Upper lobe of right lung (tissue), 1 donor: Measurements from ENCODE around the gene CSE1L. TPM values are rescaled to one million over a fixed set of nuclear protein-coding genes. Genes with fewer than 3 reads are reported as not detected.

Source experiments
- ATAC-seq: fragments of 200-7000 bp; cut with Tn5 transposase; one replicate; pipeline ENCODE4 v1.9.1; 2020; ENCODE audit warnings: mild to moderate bottlenecking, moderate library complexity
- DNase-seq: peaks from one replicate; pipeline ENCODE4 v3.0.0-alpha.2; 2020
- H3K27ac ChIP-seq: fragments of 200-600 bp; one replicate; pipeline ENCODE4 v1.8.0; 2022
- H3K27me3 ChIP-seq: fragments of 200-600 bp; one replicate; pipeline ENCODE4 v1.8.0; 2022; ENCODE audit warnings: mild to moderate bottlenecking
- H3K36me3 ChIP-seq: fragments of 200-600 bp; one replicate; pipeline ENCODE4 v1.8.0; 2022
- H3K4me1 ChIP-seq: fragments of 200-600 bp; one replicate; pipeline ENCODE4 v1.8.0; 2022
- H3K4me3 ChIP-seq: fragments of 200-600 bp; one replicate; pipeline ENCODE4 v1.8.0; 2022; ENCODE audit warnings: mild to moderate bottlenecking
- H3K9me3 ChIP-seq: fragments of 200-600 bp; one replicate; pipeline ENCODE4 v1.8.0; 2022
- CTCF ChIP-seq: fragments of 200-600 bp; IDR thresholded peaks from one replicate; pipeline ENCODE4 v1.8.0; 2022; ENCODE audit warnings: antibody characterized with exemption
- intact Hi-C: fragments of 100-400 bp; cut with DNase I; formaldehyde crosslinking; loops from one replicate; pipeline ENCODE4 v1.11.0; 2022
- total RNA-seq: library from RNA; stranded (reverse); fragmentation: NEBNext Ultra II Directional; extraction: Animal tissue kit (Norgen Biotek cat#: 25700); gene quantifications from one replicate; pipeline ENCODE4 v1.2.1, GENCODE V29; 2021
- donor health status: DM: no; HTN: yes; CAD: no; lungs with severe emphysema.

CSE1L gene
- total RNA-seq, 1 donor from 2014 or later, result 37.8 TPM

GRCh38 chr20:49034070-49034732, 11.9 kb upstream of the CSE1L start:
- intact Hi-C loops, result no loop called here
- Histone ChIP-seq H3K9me3 (no peaks in the 10 kb centered on the region), H3K4me1 (peaks cover 4% of the 10 kb centered on the region), H3K4me3 (no peak overlapping the region), H3K27ac (no peak overlapping the region), H3K36me3 (peaks cover 56% of the 10 kb centered on the region), H3K27me3 (no peaks in the 10 kb centered on the region)
- DNase-seq (no peak), ATAC-seq (no peak)
- TF ChIP-seq CTCF, result no peak

GRCh38 chr20:49037962-49038387, 8.1 kb upstream of the CSE1L start:
- ATAC-seq (peak; percentile 46), DNase-seq (no peak)
- no peak overlapping the region for H3K4me3 ChIP-seq
- H3K4me1 ChIP-seq, result peaks cover 4% of the 10 kb centered on the region
- no peaks in the 10 kb centered on the region for H3K9me3 ChIP-seq
- TF ChIP-seq CTCF, result no peak
- H3K27ac ChIP-seq, result no peak overlapping the region
- no peaks in the 10 kb centered on the region for H3K27me3 ChIP-seq
- intact Hi-C loops, result no loop called here
- H3K36me3 ChIP-seq, result peaks cover 29% of the 10 kb centered on the region

GRCh38 chr20:49039854-49040253, 6.3 kb upstream of the CSE1L start:
- H3K4me3 ChIP-seq, result no peak overlapping the region
- H3K4me1 ChIP-seq, result peaks cover 4% of the 10 kb centered on the region
- intact Hi-C loops, result no loop called here
- no peak for TF ChIP-seq CTCF
- no peak overlapping the region for H3K27ac ChIP-seq
- H3K27me3 ChIP-seq, result no peaks in the 10 kb centered on the region
- H3K36me3 ChIP-seq, result peaks cover 10% of the 10 kb centered on the region
- no peak for ATAC-seq
- H3K9me3 ChIP-seq, result no peaks in the 10 kb centered on the region
- no peak for DNase-seq

- ATAC-seq, result no peak
- TF ChIP-seq CTCF, result no peak
- Histone ChIP-seq H3K36me3 (no peaks in the 10 kb centered on the region), H3K4me3 (no peak overlapping the region), H3K27ac (no peak overlapping the region), H3K9me3 (no peaks in the 10 kb centered on the region), H3K27me3 (no peaks in the 10 kb centered on the region), H3K4me1 (peaks cover 23% of the 10 kb centered on the region)
- no peak for DNase-seq
- intact Hi-C loops, result no loop called here
Observed at GRCh38 chr20:49043000-49043399, 3.1 kb upstream of the CSE1L start.

GRCh38 chr20:49045440-49046086, 549 bp upstream of the CSE1L start:
- intact Hi-C loops, result no loop called here
- DNase-seq, result peak; percentile 74
- H3K27ac ChIP-seq, result peak overlapping the region; percentile 93
- no peaks in the 10 kb centered on the region for H3K9me3 ChIP-seq
- no peak for TF ChIP-seq CTCF
- H3K36me3 ChIP-seq, result no peaks in the 10 kb centered on the region
- no peaks in the 10 kb centered on the region for H3K27me3 ChIP-seq
- H3K4me3 ChIP-seq, result peak overlapping the region; percentile 87
- peak; percentile 33 for ATAC-seq
- H3K4me1 ChIP-seq, result peaks cover 21% of the 10 kb centered on the region
